H1 (cell line): ENCODE measurements around the gene KRT83. TPM values are rescaled to one million over a fixed set of nuclear protein-coding genes. Genes with fewer than 3 reads are reported as not detected.

Source experiments
- ASH2L ChIP-seq: fragments of 200-600, 300-600 bp; sonication (generic); IDR thresholded peaks from one replicate; pipeline ENCODE4 v1.7.1; 2017; ENCODE audit warnings: low read length
- HDAC6 ChIP-seq: IDR thresholded peaks from one replicate; pipeline ENCODE4 v1.7.1; 2012; ENCODE audit warnings: low read depth, mild to moderate bottlenecking, inconsistent platforms, low read length, moderate library complexity
- MAX ChIP-seq: IDR thresholded peaks from 2 replicates; pipeline ENCODE4 v1.6.1; 2012; ENCODE audit warnings: inconsistent platforms
- SIRT6 ChIP-seq: IDR thresholded peaks from one replicate; pipeline ENCODE4 v1.7.1; 2012; ENCODE audit warnings: low read length, inconsistent platforms
- SP1 ChIP-seq: IDR thresholded peaks from 2 replicates; pipeline ENCODE4 v1.6.1; 2011; ENCODE audit warnings: low read depth, low read length
- polyA plus RNA-seq, 7 experiments: library from polyadenylated mRNA; depleted of rRNA in 3 of 7; stranded (reverse) in 5 of 7; unstranded in 2 of 7; fragments of >200 nt in 5 of 7; fragments of 200-250 nt in 2 of 7; gene quantifications; 1 replicate in 5 of 7; 2 replicates in 1 of 7; 4 replicates in 1 of 7; pipeline versions ENCODE4 v1.2.1 to v1.2.3, GENCODE V29; 2011 to 2013; ENCODE audit warnings: missing spikeins in 2 of 7, mixed read lengths in 2 of 7
- total RNA-seq: library from RNA; stranded (reverse); fragmentation: NEBNext Ultra II Directional; extraction: Animal tissue kit (Norgen Biotek cat#: 25700); gene quantifications from 2 replicates; pipeline ENCODE4 v1.2.1, GENCODE V29; 2021
- TF ChIP-seq, protein P1 (sequence below): IDR thresholded peaks from 2 replicates; pipeline ENCODE4 v1.6.1; 2011; ENCODE audit warnings: low read length, improper control_type of control experiment

KRT83 gene
- total and polyA plus RNA-seq, 2 of the 8 experiments (the other 6 are each of a cell fraction or from before 2014, with no cell fraction given), result not detected

GRCh38 chr12:52298677-52299190 is 22.5 kb downstream of the KRT83 start (continued):
- TF ChIP-seq, protein P1, sequence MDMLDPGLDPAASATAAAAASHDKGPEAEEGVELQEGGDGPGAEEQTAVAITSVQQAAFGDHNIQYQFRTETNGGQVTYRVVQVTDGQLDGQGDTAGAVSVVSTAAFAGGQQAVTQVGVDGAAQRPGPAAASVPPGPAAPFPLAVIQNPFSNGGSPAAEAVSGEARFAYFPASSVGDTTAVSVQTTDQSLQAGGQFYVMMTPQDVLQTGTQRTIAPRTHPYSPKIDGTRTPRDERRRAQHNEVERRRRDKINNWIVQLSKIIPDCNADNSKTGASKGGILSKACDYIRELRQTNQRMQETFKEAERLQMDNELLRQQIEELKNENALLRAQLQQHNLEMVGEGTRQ, result no peak
- TF ChIP-seq HDAC6 (no peak), MAX (no peak), SIRT6 (no peak), SP1 (no peak), ASH2L (no peak)
